Upper lobe of right lung (tissue), 1 donor: ENCODE data around the gene C16orf86. TPM values are rescaled to one million over a fixed set of nuclear protein-coding genes. Genes with fewer than 3 reads are reported as not detected.

Experiments used
- ATAC-seq: fragments of 200-7000 bp; cut with Tn5 transposase; one replicate; pipeline ENCODE4 v1.9.1; 2020; ENCODE audit warnings: mild to moderate bottlenecking, moderate library complexity
- DNase-seq: peaks from one replicate; pipeline ENCODE4 v3.0.0-alpha.2; 2020
- H3K27ac ChIP-seq: fragments of 200-600 bp; one replicate; pipeline ENCODE4 v1.8.0; 2022
- H3K27me3 ChIP-seq: fragments of 200-600 bp; one replicate; pipeline ENCODE4 v1.8.0; 2022; ENCODE audit warnings: mild to moderate bottlenecking
- H3K36me3 ChIP-seq: fragments of 200-600 bp; one replicate; pipeline ENCODE4 v1.8.0; 2022
- H3K4me1 ChIP-seq: fragments of 200-600 bp; one replicate; pipeline ENCODE4 v1.8.0; 2022
- H3K4me3 ChIP-seq: fragments of 200-600 bp; one replicate; pipeline ENCODE4 v1.8.0; 2022; ENCODE audit warnings: mild to moderate bottlenecking
- H3K9me3 ChIP-seq: fragments of 200-600 bp; one replicate; pipeline ENCODE4 v1.8.0; 2022
- CTCF ChIP-seq: fragments of 200-600 bp; IDR thresholded peaks from one replicate; pipeline ENCODE4 v1.8.0; 2022; ENCODE audit warnings: antibody characterized with exemption
- intact Hi-C: fragments of 100-400 bp; cut with DNase I; formaldehyde crosslinking; loops from one replicate; pipeline ENCODE4 v1.11.0; 2022
- long read RNA-seq: library from polyadenylated mRNA; unstranded; transcript quantifications from one replicate; pipeline ENCODE4 v2.0.0, GENCODE V29; 2021
- total RNA-seq: library from RNA; stranded (reverse); fragmentation: NEBNext Ultra II Directional; extraction: Animal tissue kit (Norgen Biotek cat#: 25700); gene quantifications from one replicate; pipeline ENCODE4 v1.2.1, GENCODE V29; 2021
- donor health status: DM: no; HTN: yes; CAD: no; lungs with severe emphysema.

The C16orf86 gene
- 3.8 TPM for total RNA-seq
- long read RNA-seq, partial matches to known transcripts: 0 of 10 reads
- long read RNA-seq, other reads (novel, unspliced or antisense): 4 of 10 reads

- peaks cover 17% of the 10 kb centered on the region for H3K4me1 ChIP-seq
- intact Hi-C loops: loop anchor here (10.0 kb wide), 1 partner anchor 102 kb away; the partner anchor contains the start of gene CTCF
- ATAC-seq (peak; percentile 83), DNase-seq (peak; percentile 94)
- H3K27ac ChIP-seq: peak within 1 kb of the TSS; percentile 89
- peaks cover 4% of the 10 kb centered on the region for H3K36me3 ChIP-seq
- no peak for TF ChIP-seq CTCF
- no peaks in the 10 kb centered on the region for H3K9me3 ChIP-seq
- peak within 1 kb of the TSS; percentile 76 for H3K4me3 ChIP-seq
- H3K27me3 ChIP-seq: no peaks in the 10 kb centered on the region
Observed at GRCh38 chr16:67666559-67667452, at the start of gene C16orf86, which contains the start of gene ENKD1. TSS of gene C16orf86 (plus strand) at chr16:67666814. CDS start at chr16:67666971, 157 bp downstream. TSS of gene ENKD1 (minus strand) at chr16:67666750. CDS start at chr16:67666442, 308 bp downstream.

- peaks cover 93% of the 10 kb centered on the region for H3K36me3 ChIP-seq
Observed at GRCh38 chr16:67628216-67628615, 38.4 kb upstream of the C16orf86 start.

GRCh38 chr16:67632415-67633172 lies 34.0 kb upstream of the C16orf86 start:
- intact Hi-C loops: no loop called here
- H3K4me3 ChIP-seq: no peak overlapping the region
- no peak overlapping the region for H3K27ac ChIP-seq
- H3K9me3 ChIP-seq: no peaks in the 10 kb centered on the region
- no peaks in the 10 kb centered on the region for H3K27me3 ChIP-seq
- H3K4me1 ChIP-seq: no peaks in the 10 kb centered on the region
- no peak for DNase-seq
- ATAC-seq: no peak
- no peak for TF ChIP-seq CTCF
- H3K36me3 ChIP-seq: peaks cover 86% of the 10 kb centered on the region

More at GRCh38 chr16:67628216-67628615, 38.4 kb upstream of the C16orf86 start:
- intact Hi-C loops: no loop called here
- DNase-seq (peak; percentile 51), ATAC-seq (no peak)
- TF ChIP-seq CTCF: no peak
- Histone ChIP-seq H3K9me3 (no peaks in the 10 kb centered on the region), H3K4me1 (no peaks in the 10 kb centered on the region), H3K4me3 (no peak overlapping the region), H3K27me3 (no peaks in the 10 kb centered on the region), H3K27ac (no peak overlapping the region)

GRCh38 chr16:67636713-67637112 lies 29.9 kb upstream of the C16orf86 start:
- H3K27me3 ChIP-seq: no peaks in the 10 kb centered on the region
- H3K4me3 ChIP-seq: no peak overlapping the region
- no peak for TF ChIP-seq CTCF
- DNase-seq (peak; percentile 26), ATAC-seq (no peak)
- no peaks in the 10 kb centered on the region for H3K4me1 ChIP-seq
- H3K36me3 ChIP-seq: peaks cover 63% of the 10 kb centered on the region
- H3K27ac ChIP-seq: no peak overlapping the region
- no peaks in the 10 kb centered on the region for H3K9me3 ChIP-seq
- intact Hi-C loops: no loop called here

- H3K27ac ChIP-seq: no peak overlapping the region
- H3K9me3 ChIP-seq: no peaks in the 10 kb centered on the region
- DNase-seq (peak; percentile 16), ATAC-seq (no peak)
- intact Hi-C loops: no loop called here
- peaks cover 3% of the 10 kb centered on the region for H3K4me1 ChIP-seq
- no peak for TF ChIP-seq CTCF
- no peaks in the 10 kb centered on the region for H3K27me3 ChIP-seq
- peaks cover 55% of the 10 kb centered on the region for H3K36me3 ChIP-seq
- no peak overlapping the region for H3K4me3 ChIP-seq
Observed at GRCh38 chr16:67637625-67638024, 29.0 kb upstream of the C16orf86 start.
